GDM1 (cell line): ENCODE results near the gene RAP2A.

Experiments
- DNase-seq: peaks from one replicate; lab custom pipeline; 2025; lab: John Stamatoyannopoulos, UW

Gene RAP2A

GRCh38 chr13:97495678-97496077 is 61.7 kb downstream of the RAP2A start:
- no peak for DNase-seq

GRCh38 chr13:97496511-97496910 is 62.5 kb downstream of the RAP2A start:
- no peak for DNase-seq

GRCh38 chr13:97497400-97497799 is 63.4 kb downstream of the RAP2A start:
- DNase-seq, result no peak

GRCh38 chr13:97498419-97498818 is 64.5 kb downstream of the RAP2A start:
- no peak for DNase-seq

- no peak for DNase-seq
Observed at GRCh38 chr13:97499181-97499580, 65.2 kb downstream of the RAP2A start.

GRCh38 chr13:97502181-97502580 is 68.2 kb downstream of the RAP2A start:
- no peak for DNase-seq

- no peak for DNase-seq
Observed at GRCh38 chr13:97502706-97503105, 68.7 kb downstream of the RAP2A start.

- no peak for DNase-seq
Observed at GRCh38 chr13:97505017-97505416, 71.0 kb downstream of the RAP2A start.

GRCh38 chr13:97506511-97506910 is 72.5 kb downstream of the RAP2A start:
- no peak for DNase-seq

GRCh38 chr13:97512732-97513131 is 78.8 kb downstream of the RAP2A start:
- DNase-seq, result no peak

GRCh38 chr13:97515643-97516042 is 81.7 kb downstream of the RAP2A start:
- no peak for DNase-seq

GRCh38 chr13:97517967-97518366 is 84.0 kb downstream of the RAP2A start:
- no peak for DNase-seq
